ENCODE measurements around the gene POLG2.
"Not testable (repeated sequence)": the region's sequence is repeated elsewhere in the genome, so short reads cannot be mapped to it uniquely, and the experiment has no call there.

POLG2 gene

GRCh38 chr17:64505340-64506200 lies 8.7 kb upstream of the POLG2 start:
- DNase-seq (ENCODE audit: low spot score), result peak; percentile 85

GRCh38 chr17:64504769-64505339 lies 8.0 kb upstream of the POLG2 start:
- DNase-seq (ENCODE audit: low spot score), result peak; percentile 62

GRCh38 chr17:64503821-64504768 lies 7.2 kb upstream of the POLG2 start:
- DNase-seq (ENCODE audit: low spot score), result no peak

- no peak for DNase-seq (ENCODE audit: low spot score)
Observed at GRCh38 chr17:64503341-64503740, 6.5 kb upstream of the POLG2 start.

- no peak for DNase-seq (ENCODE audit: low spot score)
Observed at GRCh38 chr17:64502809-64503208, 6.0 kb upstream of the POLG2 start.

GRCh38 chr17:64502021-64502420 lies 5.2 kb upstream of the POLG2 start:
- DNase-seq (ENCODE audit: low spot score), result no peak

- DNase-seq (ENCODE audit: low spot score), result no peak
Observed at GRCh38 chr17:64500862-64501765, 4.3 kb upstream of the POLG2 start.

GRCh38 chr17:64500487-64500859 lies 3.6 kb upstream of the POLG2 start:
- no peak for DNase-seq (ENCODE audit: low spot score)

GRCh38 chr17:64499805-64500486 lies 3.1 kb upstream of the POLG2 start:
- no peak for DNase-seq (ENCODE audit: low spot score)

- DNase-seq (ENCODE audit: low spot score), result no peak
Observed at GRCh38 chr17:64498308-64499203, 1.7 kb upstream of the POLG2 start.

- no peak for DNase-seq (ENCODE audit: low spot score)
Observed at GRCh38 chr17:64497565-64498035, 746 bp upstream of the POLG2 start.

GRCh38 chr17:64496348-64496785 lies 487 bp downstream of the POLG2 start:
- DNase-seq (ENCODE audit: low spot score), result no peak

- not testable (repeated sequence) for DNase-seq (ENCODE audit: low spot score)
Observed at GRCh38 chr17:64495300-64495699, 1.6 kb downstream of the POLG2 start.

- DNase-seq (ENCODE audit: low spot score), result no peak
Observed at GRCh38 chr17:64494121-64494520, 2.7 kb downstream of the POLG2 start.

GRCh38 chr17:64492481-64493109 lies 4.3 kb downstream of the POLG2 start:
- no peak for DNase-seq (ENCODE audit: low spot score)

- no peak for DNase-seq (ENCODE audit: low spot score)
Observed at GRCh38 chr17:64491994-64492393, 4.9 kb downstream of the POLG2 start.

- DNase-seq (ENCODE audit: low spot score), result no peak
Observed at GRCh38 chr17:64491034-64491860, 5.6 kb downstream of the POLG2 start.

GRCh38 chr17:64488301-64488700 lies 8.6 kb downstream of the POLG2 start:
- DNase-seq (ENCODE audit: low spot score), result no peak
